Inflammatory macrophage treated with lipopolysaccharide for 1 hour (primary cell): ENCODE measurements around the gene PRR19.

Source experiments
- DNase-seq, 2 donors: peaks; one replicate each; pipeline ENCODE4 v3.0.0-alpha.2; 2020 to 2022

PRR19 gene

GRCh38 chr19:42297039-42297438 lies 4.9 kb upstream of the PRR19 start:
- DNase-seq: no peak

DNA sequence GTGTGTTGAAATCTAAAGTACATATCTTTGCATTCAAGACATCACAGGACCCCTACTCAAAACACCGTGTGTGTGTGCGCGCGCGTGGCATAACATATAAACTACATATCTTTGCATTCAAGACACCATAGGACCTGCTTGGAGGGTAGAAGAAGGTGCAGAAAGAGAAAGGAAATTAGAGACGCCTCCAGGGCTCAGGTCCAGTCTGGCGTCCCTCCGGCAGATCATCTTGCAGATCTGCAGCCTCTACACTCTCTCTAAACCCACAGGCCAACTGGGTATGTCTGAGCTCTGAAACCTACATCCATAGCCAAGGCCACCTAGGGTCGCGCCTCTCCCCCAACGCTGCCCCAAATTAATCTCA lies 1.2 kb downstream of the PRR19 start:
- DNase-seq: no peak

GRCh38 chr19:42303876-42304275 lies 1.9 kb downstream of the PRR19 start:
- no peak for DNase-seq

DNA sequence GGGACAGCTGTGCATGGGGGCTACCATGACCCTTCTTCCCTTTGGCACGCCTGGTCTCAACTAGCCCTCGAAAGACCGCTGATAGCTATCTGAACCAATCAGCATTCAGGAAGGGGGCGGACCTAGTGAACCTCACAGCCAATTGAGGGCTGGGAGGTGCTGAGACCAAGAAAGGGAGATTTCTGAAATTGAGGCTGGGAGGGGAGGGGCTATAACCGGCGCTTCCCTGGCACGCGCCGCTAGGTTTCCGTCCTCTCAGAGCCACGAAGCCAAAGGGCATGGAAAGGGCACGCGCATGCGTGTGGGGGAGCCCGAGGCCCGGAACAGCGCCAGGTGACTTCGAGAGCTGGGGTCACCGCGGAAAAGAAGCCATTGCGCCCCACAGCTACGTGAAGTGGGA lies 4.7 kb downstream of the PRR19 start:
- DNase-seq: no peak

DNA sequence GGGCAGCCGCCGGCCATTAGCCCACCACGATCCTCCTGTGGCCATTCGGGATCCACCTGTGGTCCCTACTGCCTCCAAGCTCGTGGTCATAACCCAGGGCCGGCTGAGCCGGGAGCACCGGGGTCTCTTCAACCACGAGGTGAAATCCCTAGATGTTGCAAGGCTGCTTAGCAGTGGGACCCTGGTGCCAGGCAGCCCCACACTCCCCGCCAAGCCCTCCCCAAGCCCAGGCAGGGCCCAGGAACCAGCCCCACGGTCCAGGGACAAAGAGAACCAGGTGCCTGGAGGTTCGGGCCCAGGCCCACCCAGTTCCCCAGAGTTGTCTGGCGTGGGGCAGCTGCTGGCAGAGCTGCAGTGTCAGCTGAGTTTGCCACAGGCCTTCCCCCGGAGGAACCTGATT lies 7.8 kb downstream of the PRR19 start:
- no peak for DNase-seq

GRCh38 chr19:42311657-42312056 lies 9.7 kb downstream of the PRR19 start:
- DNase-seq: no peak

- DNase-seq: no peak
Observed at GRCh38 chr19:42312370-42312769, 10.4 kb downstream of the PRR19 start.

DNA sequence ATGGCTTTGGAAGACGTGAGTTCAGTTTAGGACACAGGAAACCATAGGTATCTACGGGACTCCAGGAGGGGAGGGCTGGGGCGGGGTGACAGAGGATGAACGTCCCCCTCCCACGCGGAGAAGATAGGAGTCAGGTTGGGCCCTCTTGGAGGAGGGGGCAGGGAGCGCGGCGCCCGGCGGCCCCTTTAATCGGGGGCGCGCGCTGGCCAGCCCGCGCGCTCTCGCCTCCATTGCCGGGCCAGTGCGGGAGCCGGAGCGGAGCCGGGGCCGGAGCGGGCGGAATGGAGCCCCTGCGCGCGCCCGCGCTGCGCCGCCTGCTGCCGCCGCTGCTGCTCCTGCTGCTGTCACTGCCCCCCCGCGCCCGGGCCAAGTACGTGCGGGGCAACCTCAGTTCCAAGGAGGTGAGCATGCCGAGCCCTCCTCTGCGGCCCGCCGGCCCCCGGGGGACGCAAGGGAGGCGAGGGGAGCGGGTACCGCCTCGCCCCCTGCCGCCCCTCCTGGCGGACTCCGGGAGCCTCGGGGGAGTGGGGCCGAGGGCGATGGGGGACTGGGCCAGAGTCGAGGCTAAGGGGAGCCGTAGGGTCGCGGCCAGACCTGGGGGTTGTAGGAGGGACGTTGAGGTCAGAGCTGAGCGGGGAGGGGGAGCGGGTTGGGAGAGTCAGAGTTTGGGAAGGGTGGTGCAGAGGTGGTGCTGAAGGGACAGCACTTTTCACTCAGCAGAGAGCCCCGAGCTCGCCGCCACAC lies 11.3 kb downstream of the PRR19 start, which contains the start of gene TMEM145:
Gene TMEM145 (plus strand): TSS at position 214 of the 744 bp plus-strand sequence. CDS start 68 bp downstream, at position 282.
- DNase-seq: peak in 1 of 2 donors; percentile 14

DNA sequence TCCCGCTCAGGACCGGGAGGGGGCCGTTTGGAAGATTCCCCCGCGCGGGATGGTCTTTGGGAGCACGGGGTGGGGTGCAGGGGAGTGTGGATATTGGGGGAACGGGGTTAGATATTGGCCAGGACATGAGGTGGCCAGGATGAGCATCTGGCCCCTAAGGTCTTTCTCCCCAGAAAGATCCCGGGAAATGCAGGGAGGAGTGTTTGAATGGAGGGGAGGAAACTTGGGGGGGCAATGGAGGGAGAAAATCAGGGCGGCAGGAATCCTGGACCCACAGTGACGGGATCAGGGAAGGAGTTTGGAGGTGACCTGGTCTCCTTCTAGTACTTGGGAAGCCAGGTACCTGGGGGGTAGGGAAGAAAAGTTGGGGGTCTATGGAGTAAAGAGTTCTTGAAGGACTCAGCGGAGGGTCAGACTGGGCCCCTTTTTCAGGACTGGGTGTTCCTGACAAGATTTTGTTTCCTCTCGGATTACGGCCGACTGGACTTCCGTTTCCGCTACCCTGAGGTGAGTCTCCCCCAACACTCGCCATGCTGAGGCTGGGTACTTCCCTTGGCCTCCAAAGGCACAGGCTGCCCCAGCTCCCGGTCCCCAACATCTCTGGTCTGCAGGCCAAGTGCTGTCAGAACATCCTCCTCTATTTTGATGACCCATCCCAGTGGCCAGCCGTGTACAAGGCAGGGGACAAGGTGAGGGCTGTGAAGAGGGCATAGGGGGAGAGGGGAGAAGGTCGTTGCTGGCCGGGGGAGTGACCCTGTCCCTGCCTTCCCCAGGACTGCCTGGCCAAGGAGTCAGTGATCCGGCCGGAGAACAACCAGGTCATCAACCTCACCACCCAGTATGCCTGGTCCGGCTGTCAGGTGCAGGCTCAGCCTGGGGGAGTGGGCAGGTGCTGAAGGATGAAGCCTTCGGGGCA lies 12.2 kb downstream of the PRR19 start:
- DNase-seq: no peak

- DNase-seq: no peak
Observed at GRCh38 chr19:42315024-42315423, 13.1 kb downstream of the PRR19 start.

DNA sequence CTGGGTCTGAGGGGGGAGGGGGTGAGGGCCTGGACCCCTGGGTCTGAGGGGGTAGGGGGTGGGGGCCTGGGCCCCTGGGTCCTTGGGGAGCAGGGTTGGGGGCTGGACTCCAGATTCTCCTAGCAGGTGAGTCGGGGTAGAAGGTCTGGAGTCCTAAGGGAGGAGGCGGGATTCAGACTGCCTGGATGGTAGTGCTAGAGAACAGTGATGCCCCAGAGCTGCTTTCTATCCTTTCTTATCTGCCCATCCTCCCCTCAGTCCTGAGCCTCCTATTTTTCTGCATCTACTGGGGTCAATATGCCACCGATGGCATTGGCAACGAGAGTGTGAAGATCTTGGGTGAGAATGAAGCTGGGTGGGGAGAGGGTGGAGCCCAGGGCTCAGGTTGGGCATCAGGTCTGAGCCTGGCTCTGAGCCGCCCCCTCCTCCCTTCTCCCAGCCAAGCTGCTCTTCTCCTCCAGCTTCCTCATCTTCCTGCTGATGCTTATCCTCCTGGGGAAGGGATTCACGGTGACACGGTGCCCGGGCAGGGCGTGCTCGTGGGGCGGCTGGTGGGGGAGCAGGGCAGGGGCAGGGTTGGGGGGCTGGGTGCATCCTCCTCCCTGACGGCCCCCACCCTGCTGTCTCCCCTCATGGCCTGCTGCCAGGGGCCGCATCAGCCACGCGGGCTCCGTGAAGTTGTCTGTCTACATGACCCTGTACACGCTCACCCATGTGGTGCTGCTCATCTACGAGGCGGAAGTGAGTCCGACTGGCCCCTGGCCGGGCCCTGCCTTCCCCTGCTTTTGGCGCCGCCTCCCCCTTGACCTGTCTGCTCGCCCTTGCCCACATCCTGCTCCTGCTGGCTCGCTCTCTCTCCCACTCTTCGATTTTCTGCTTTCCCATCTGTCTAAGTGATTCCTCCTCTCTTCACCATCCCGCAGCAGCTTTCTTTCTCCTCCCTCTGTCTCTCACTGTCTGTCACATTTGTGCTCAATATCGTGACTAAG lies 14.6 kb downstream of the PRR19 start:
- DNase-seq: peak; percentile 15 to 20

DNA sequence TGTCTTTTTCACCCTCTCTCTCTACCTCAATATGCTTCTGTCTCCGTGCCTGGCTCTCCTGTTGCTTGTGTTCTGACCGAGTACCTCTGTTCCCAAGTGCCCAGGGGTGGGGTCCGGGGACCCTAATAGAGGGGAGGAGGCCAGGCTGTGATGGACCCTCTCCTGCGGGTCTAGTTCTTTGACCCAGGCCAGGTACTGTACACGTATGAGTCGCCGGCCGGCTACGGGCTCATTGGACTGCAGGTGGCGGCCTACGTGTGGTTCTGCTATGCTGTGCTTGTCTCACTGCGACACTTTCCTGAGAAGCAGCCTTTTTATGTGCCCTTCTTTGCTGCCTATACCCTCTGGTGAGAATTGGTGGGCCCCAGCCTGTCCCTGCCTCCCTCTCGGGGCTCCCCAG lies 15.6 kb downstream of the PRR19 start:
- no peak for DNase-seq

DNA sequence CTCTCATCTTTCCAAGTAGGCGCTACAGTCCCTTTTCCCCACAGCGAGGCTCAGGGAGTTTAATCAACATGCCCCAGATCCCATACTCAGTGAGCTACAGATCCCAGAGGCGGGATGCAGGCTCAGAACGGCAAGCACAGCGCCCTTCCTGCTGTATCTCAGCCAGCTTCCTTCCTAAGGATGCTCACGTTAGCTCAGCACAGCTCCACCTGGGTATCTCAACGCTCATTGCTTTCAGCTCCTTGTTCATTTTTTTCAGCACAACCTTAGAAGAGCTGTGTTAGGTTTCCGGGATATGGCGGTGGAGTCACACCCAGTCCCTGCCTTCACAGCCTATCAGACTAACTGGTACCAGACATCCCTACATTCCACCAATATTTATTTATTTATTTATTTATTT lies 20.4 kb downstream of the PRR19 start:
- no peak for DNase-seq

DNA sequence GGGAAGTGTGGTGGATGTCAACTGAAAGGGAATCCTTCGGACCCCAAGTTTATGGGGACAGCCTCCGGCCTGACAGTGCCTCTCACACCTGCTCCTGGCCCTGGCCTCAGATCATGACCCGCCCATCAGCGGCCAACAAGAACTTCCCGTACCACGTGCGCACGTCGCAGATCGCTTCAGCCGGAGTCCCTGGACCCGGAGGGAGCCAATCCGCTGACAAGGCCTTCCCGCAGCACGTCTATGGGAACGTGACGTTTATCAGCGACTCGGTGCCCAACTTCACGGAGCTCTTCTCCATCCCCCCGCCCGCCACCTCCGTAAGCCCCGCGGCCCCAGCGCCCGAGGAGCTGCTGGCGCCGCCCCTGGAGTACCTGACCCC lies 21.5 kb downstream of the PRR19 start:
- DNase-seq: no peak

GRCh38 chr19:42323852-42324654 lies 22.1 kb downstream of the PRR19 start:
- DNase-seq: no peak

GRCh38 chr19:42324655-42325307 lies 22.8 kb downstream of the PRR19 start:
- DNase-seq: no peak

GRCh38 chr19:42325308-42325895 lies 23.5 kb downstream of the PRR19 start, which contains the start of gene MEGF8:
Gene MEGF8 (plus strand): TSS chr19:42325635. CDS start chr19:42326244, 609 bp downstream.
- DNase-seq: peak; percentile 97 to 99

DNA sequence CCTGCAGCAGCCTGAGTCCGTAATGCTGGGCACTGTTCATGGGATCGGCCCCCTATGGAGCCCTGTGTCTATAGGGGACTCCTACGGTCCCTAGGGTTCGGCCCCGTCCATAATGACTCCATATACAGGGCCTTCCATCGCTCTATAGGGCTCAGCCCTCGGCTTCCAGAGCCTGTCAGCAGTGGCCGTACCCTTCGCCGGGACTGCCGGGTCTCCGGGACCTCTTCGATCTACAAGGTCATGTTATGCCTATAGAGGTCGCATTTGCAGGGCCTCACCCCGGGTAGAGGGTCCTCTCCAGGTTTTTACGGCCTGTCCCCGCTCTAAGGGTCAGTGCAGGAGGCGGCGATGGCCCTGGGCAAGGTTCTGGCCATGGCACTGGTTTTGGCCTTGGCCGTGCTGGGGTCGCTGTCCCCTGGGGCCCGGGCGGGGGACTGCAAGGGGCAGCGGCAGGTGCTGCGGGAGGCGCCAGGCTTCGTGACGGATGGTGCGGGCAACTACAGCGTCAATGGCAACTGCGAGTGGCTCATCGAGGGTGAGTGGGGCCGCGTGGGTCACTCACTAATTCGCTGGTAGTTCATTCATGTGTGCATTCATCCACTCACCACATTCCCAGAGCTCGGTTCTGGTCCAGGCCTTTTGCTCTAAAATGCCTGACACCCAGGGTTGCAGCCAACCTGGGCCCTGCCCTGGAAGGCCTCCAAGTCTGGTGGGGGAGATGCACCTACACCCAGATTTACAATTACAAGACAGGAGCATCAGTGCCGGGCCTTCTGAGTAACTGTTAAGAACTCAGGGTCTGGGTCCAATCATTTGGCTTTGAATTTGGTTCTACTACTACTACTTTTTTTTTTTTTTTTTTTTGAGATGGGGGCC lies 24.2 kb downstream of the PRR19 start:
- DNase-seq: peak; percentile 20

DNA sequence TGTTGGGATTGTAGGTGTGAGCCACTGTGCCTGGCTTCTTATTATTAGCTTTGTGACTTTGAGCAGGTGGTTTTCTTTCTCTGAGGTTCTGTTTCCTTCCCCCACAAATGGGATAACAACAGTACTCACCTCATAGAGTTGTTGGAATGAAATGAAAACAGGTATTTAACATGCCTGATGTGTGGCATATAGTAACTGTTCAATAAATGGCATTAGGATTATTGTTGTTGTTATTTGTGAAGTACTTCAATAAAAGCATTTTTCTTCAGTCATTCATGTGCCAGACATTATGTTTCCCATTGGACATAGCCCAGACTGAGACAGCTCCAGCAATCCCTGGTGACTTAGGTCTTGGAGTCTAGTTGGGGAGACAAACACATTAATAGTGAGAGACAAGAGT lies 25.0 kb downstream of the PRR19 start:
- no peak for DNase-seq

- DNase-seq: no peak
Observed at GRCh38 chr19:42327381-42327780, 25.4 kb downstream of the PRR19 start.
